GM21515 (cell line): ENCODE results near the gene PCYT1A.
"Not testable (repeated sequence)": the region's sequence is repeated elsewhere in the genome, so short reads cannot be mapped to it uniquely, and the experiment has no call there.

Experiments
- ATAC-seq: cut with Tn5 transposase; IDR thresholded peaks from one replicate; pipeline ENCODE4 v1.9.1; 2021; ENCODE audit not compliant: unreplicated experiment

PCYT1A gene

DNA sequence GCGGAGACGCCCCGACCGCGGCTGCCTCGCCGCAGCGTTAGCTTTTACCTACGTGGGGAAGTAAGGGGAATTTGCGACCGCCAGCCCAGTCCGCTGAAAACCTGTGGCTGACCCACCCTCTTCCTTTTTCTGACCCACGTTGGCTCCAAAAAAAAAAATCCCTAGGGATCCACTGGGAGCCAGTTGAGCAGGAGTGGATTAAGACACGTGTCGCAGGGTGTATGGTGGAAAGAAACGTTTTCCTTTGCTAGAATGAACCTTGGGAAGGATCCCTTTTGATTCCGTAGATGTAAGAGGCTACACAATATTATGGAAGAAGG, 575 bp upstream of the PCYT1A start:
- ATAC-seq, result no peak

DNA sequence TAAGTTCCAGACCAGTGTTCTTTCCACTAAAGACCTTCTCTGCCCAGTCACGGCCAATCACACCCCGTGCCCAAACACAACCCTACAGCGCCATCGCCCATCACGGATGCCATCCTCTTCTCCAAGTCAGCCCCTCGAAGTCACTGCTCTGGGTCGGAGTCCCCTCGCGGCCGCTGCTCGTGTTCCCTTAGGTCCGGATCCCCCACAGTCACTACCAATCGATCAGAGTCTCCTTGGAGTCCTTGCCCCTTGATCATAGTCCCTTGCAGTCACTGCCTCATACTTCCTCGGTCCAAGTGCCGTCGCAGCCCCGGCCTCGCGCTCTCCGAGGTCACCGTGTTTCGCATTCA, 461 bp downstream of the PCYT1A start:
- peak; percentile 17 for ATAC-seq

DNA sequence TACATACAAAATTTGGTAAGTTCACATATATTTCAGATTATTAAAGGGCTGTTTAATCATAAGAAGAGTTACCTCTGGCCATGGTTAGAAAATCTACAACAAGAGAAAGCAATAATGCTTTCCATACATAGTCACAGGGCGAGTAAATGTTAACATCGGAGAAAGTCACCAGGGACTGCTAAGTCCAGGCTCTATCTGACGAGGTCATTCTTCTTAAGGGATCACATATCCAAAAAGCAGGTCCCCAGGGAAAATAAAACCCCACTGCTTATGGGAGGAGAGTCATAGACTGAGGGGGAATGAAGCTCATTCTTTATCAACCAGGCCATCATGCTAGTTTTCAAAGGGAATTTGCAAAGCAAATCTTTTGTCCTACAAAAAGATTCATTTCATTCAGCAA, 3.1 kb downstream of the PCYT1A start:
- ATAC-seq, result no peak

DNA sequence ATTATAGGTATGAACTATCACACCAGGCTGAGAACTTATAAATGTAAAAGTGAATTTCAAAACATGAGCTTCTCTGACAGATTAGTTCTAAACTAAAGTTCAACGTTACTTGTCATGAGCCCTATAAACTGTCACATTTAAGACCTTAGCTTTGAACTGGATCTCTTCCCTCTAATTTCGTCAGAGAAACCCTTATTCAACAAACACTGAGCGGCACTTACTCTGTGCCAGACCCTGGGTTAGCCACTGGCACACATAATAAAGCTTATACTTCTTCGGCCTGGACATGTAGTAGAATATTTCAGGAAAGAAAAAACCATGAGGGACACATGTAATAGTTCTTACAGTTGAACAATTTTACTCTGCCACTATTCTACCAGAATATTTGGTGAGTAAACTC, 5.6 kb downstream of the PCYT1A start:
- ATAC-seq, result no peak

DNA sequence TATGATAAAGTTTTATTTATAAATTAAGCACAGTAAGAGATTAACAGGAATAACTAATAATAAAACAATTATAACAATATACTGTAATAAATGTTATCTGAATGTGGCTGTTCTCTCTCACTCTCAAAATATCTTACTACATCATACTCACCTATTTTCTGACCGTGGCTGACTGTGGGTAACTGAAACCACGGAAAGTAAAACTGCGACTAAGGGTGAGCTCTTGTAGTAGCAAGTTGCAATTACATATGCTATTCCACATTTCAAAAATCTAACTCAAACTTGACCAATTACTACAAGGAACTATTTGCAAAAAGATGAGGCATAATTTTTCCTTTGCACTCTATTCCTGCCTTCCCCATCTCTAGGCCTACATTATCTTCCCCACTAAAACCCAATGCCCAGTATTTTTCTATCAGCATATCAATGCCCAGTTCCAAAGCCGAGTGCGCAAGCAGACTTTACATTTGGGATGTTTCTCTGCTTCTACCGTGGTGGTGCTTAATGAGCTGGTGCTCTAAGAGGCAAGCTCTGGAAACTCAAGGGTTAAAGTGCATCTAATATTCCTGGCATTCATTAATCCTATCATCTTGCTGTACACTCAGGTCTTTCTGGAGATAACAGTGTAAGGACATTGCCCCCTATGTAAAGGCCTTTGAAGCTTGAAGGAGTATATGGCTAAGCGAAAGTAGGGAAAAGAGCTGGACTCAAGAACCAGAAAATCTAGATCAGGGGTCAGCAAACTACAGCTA, 6.7 kb downstream of the PCYT1A start:
- peak; percentile 58 for ATAC-seq

DNA sequence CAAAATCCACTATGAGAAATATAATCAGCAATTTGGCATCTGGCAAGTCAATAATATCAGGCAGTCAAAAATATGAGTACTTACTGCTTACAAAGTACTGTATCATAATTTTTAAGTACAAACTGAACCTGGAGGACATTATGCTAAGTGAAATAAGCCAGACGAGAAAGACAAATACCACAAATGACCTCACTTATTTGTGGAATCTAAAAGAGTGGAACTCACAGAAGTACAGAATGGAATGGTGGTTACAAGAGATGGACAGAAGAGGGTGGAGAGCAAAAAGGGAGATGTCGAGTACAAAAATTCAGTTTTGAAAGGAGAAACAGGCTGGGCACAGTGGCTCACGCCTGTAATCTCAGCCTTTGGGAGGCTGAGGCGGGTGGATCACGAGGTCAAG, 12.4 kb downstream of the PCYT1A start:
- no peak for ATAC-seq

DNA sequence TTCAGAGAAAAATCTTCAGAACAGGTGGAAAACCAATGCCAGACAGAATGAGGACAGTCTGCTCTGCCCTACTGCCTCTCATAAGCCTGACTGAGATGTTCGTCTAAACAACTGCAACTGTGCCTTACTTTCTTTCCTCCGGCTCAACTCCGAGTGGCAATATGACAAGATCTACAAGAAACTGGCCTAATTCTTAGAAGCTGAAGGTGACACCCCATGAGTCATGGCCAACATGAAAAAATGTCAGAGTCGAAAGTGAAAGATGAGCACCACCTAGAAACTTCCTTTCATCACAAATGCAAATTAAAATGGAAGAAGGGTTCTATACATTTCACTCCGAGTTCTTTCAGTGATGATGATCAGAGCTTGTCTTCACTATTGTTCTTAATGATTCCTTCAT, 12.9 kb downstream of the PCYT1A start:
- peak; percentile 75 for ATAC-seq

DNA sequence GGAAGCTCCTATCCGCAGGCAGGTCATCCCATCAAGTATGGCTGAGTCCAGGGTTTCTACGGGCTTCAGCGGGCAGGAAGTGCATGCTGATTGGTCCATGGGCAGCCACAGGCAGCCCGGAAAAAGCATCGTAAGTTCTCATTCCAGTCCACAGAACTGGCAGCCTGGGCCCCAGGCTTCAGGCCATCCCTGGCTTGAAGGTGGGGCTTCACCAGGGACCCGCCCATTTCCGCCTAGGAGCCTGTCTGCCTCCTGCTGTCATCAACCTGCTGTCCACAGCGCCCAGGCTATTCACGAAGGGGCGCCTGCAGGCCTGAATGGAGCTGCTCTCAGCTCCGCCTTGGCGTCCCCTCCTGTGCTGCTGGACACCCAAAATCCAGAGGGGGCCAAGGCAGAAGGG, 13.9 kb downstream of the PCYT1A start:
- ATAC-seq, result no peak

DNA sequence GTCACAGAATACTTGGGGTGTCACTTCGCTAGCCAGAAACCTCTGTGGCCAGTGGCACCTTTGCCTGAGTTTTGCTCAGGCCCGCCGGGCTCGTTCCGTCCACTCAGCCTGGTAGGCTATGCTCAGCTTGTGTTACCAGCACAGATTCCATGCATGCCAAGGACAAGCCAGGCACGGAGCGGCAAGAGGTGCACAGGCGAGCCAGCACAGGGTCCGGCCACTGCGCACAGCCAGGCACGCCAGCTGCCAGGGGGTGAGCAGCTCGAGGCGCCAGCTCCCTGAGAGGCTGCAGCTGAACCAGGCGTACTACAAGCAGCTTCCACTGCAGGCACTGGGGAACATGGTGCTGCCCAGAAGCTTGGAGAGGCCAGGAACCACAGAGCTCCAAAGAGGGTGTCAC, 14.7 kb downstream of the PCYT1A start:
- no peak for ATAC-seq

DNA sequence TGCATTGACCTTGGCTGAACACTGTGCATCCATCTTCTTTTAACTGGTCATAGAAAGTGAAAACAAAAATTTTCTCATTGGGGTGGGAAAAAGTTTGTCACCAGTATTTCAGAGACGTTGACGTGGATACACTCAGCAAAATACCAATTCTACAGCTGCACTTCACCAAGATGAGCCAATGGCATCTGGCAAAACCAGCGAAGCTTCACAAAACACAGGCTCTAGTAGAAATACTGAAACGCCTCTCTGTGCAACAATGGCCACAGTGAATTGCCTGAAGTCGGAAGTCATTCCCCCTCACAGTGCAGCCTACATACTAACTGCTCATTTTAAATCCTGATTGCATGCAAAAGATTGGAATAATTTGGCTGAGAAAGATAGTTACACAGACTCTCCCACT, 17.0 kb downstream of the PCYT1A start:
- ATAC-seq, result no peak

DNA sequence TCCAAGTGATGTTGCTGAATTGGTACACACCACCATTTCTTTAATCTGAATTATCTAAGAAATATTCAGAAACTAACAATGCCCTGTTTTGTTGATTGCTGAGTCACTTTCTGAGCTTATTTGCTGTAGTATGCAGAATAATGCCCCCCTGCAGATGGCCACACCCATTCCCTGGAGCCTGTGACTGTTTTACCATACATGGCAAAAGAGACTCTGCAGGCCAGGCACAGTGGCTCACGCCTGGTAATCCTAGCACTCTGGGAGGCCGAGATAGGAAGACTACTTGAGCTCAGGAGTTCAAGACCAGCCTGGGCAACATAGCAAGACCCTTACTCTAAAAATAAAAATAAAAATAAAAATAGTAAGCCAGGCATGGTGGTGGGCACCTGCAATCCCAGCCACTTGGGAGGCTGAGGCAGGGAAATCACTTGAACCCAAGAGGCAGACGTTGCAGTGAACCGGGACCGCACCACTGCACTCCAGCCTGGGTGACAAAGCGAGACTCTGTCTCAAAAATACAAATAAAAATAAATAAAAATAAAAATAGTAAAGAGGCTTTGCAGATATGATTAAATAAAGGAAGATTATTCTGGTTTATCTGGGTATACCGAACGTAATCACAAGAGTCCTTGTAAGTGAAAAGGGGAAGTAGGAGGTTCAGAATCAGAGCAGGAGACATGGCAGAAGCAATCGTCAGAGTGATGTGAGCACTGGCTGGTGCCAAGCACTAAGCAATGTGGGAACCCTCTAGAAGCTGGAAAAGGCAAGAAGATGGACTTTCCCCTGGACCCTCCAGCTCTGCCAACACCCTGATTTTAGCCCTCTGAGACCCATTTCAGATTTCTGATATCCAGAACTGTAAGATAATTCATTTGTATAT, 19.0 kb downstream of the PCYT1A start:
- no peak for ATAC-seq

DNA sequence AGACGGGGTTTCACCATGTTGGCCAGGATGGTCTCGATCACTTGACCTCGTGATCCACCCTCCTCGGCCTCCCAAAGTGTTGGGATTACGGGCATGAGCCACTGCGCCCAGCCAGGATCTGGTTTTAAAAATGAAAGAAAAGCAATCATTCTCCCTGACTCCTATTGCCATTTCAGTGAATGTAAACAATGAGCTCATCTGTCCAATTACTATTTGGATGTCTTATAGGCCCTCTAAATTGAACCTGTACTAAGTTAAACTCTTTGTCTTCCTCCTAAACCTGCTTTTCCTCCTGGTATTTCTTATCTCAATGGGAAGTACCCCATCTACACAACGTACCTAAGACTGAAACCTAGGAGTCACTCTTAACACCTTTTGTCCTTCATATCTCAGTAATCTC, 23.7 kb downstream of the PCYT1A start:
- no peak for ATAC-seq

DNA sequence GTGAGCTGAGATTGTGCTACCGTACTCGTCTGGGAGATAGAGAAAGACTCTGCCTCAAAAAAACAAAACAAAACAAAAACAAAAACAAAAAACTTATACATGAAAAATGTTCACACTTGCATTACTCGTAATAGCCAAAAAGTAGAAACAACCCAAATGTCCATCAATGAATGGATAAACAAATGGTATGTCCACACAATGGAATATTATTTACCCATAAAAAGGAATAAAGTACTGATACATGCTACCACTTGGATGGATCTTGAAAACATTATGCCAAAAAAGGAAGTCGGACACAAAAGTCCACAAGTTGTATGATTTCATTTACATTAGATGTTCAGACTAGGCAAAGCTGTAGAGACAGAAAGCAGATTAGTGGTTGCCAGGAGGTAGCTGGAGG, 26.7 kb downstream of the PCYT1A start:
- no peak for ATAC-seq

DNA sequence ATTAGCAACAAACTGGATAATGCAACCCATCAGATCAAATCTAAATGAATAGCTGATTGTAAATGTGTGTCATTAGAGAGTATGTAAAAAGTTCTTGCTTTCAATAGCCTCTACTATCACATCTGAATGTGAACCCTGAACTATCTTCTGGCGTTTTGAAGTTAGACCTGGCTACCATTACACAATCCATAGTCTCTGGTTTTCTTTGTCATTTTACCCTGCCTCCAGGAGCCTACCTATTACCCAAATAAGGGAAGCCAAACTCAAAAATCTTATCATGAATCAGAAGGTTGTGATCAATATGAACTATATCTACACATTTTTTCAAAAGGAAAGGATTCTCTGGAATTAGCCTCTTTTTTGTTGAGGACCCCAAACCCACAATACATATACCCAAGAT, 31.8 kb downstream of the PCYT1A start:
- ATAC-seq, result no peak

DNA sequence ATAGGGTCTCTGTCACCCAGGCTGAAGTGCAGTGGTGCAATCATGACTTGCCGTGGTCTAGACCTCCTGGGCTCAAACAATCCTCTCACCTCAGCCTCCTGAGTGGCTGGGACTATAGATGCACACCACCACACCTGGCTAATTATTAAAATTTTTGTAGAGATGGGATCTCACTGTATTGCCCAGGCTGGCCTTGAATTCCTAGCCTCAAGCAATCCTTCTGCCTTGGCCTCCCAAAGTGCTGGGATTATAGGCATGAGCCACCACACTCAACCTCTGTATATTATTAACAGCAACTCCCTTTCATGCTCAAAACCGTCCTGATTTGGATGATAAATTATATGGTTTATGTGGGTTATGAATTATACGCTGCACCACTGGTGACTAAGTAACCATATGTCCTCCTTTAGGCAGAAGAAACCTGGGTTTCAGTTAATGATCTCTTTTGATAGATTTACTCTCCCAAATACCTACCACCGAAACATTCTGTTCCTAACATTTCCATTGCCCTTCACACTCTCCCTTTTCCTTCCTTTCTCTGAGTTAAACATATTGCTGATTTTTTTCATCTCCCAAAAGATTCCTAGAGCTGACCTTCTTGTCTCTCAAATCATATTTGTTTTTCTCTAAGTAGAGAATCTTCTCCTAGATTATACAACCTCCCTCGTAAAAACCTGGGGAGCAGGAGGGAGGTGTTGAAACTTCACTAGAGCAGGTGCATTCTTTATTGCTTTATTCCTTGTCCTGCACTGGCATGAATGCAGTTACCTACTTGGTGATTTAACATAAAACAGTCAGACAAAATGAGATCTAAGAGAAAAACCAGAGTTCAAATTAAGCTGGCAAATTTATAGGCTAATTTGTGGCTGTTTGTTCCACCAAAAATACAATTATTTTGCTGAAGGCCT, 32.9 kb downstream of the PCYT1A start:
- ATAC-seq, result no peak

DNA sequence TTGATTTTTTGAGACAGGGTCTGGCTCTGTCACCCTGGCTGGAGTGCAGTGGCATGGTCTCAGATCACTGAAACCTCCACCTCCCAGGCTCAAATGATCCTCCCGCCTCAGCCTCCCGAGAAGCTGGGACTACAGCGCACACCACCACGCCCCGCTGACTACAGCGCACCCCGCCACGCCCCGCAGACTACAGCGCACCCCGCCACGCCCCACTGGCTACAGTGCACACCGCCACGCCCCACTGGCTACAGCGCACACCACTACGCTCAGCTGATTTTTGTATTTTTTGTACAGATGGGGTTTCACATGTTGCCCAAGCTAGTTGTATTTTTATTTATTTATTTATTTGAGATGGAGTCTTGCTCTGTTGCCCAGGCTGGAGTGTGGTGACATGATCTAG, 35.6 kb downstream of the PCYT1A start:
- no peak for ATAC-seq

DNA sequence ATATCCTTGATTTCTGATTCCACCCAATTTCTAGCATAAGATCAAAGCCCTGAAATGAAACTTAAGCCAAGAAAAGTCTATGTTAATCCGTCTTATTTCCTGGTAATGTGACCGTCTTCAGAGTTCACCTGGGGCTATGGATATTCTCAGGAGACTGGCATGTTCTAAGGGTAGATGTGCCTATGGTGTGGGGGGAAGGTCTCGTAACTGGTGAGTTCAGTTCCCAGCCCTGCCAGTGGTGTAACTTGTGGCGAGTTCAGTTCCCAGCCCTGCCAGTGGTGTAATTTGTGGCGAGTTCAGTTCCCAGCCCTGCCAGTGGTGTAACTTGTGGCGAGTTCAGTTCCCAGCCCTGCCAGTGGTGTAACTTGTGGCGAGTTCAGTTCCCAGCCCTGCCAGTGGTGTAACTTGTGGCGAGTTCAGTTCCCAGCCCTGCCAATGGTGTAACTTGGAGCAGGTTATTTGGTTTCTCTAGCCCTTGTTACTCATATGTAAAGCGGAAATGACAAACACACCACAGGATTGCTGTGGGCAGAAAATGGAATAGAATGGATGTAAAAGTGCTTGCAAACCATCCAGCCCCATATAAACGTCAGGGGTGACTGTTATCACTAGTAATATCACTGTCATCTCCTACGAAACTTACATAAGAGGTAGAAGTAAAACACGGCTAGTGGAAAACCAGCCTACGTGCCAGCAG, 40.8 kb downstream of the PCYT1A start:
- no peak for ATAC-seq

DNA sequence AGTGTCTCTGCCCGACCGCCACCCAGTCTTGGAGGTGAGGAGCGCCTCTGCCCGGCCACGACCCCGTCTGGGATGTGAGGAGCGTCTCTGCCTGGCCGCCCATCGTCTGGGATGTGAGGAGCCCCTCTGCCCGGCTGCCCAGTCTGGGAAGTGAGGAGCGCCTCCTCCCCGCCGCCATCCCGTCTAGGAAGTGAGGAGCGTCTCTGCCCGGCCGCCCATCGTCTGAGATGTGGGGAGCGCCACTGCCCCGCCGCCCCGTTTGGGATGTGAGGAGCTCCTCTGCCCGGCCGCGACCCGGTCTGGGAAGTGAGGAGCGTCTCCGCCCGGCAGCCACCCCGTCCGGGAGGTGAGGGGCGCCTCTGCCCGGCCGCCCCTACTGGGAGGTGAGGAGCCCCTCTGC, 43.4 kb downstream of the PCYT1A start:
- ATAC-seq, result not testable (repeated sequence)

DNA sequence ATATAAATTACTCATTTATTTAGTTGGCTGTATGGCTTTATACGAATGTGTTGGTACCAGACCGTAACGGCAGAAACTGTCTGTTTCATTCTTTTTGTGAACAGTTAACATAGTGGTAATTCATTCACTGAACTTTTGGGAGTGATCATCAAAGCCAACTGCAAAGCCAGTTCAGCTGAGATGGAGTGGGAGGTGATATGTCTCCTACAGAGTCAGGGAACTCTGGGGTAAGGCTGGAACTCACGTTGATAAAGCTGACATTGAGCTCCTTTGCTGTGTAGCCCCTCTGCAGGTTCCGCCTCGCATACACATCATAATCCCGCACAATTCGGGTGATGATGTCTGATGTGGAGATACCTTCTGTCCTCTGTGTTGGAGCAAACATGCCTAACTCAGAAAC, 45.8 kb downstream of the PCYT1A start:
- ATAC-seq, result no peak

DNA sequence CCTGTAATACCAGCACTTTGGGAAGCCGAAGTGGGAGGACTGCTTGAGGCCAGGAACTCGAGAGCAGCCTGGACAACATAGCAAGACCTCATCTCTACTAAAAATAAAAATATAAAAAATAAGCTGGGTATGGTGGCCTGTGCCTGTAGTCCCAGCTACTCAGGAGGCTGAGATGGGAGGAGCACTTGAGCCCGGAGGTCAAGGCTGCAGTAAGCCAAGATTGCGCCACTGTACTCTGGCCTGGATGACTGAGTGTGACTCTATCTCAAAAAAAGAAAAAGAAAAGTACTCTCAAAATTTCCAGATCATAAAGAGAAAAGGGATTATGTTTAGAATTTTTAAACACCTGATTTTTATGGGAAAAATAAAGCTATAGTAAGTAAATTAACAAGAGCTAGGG, 47.1 kb downstream of the PCYT1A start:
- ATAC-seq, result no peak
